H9 (cell line): ENCODE measurements around the gene SEC61B. TPM values are rescaled to one million over a fixed set of nuclear protein-coding genes. Genes with fewer than 3 reads are reported as not detected.

Source experiments
- DNase-seq: peaks from one replicate; pipeline ENCODE4 v3.0.0-alpha.2; 2017
- H2AFZ ChIP-seq: one replicate; pipeline ENCODE4 v1.6.1; 2013; ENCODE audit warnings: mild to moderate bottlenecking, low read length, control low read depth, moderate library complexity
- H2AK5ac ChIP-seq: 2 replicates; pipeline ENCODE4 v1.6.1; 2013; ENCODE audit warnings: low read length, control low read depth, mixed read lengths; ENCODE audit not compliant: insufficient read length
- H2BK120ac ChIP-seq: one replicate; pipeline ENCODE4 v1.6.1; 2013; ENCODE audit warnings: low read depth, mild to moderate bottlenecking, low read length, control low read depth, inconsistent platforms; ENCODE audit not compliant: poor library complexity, severe bottlenecking
- H2BK12ac ChIP-seq: 2 replicates; pipeline ENCODE4 v1.6.1; 2013; ENCODE audit warnings: low read length, control low read depth, mixed read lengths, low read depth; ENCODE audit not compliant: insufficient read length
- H2BK15ac ChIP-seq: 2 replicates; pipeline ENCODE4 v1.6.1; 2013; ENCODE audit warnings: low read depth, low read length, control low read depth
- H2BK20ac ChIP-seq: one replicate; pipeline ENCODE4 v1.6.1; 2013; ENCODE audit warnings: low read depth, mild to moderate bottlenecking, low read length, control low read depth, inconsistent platforms; ENCODE audit not compliant: poor library complexity, severe bottlenecking
- H2BK5ac ChIP-seq: 2 replicates; pipeline ENCODE4 v1.6.1; 2013; ENCODE audit warnings: low read length, control low read depth, mixed read lengths; ENCODE audit not compliant: insufficient read length
- H3K14ac ChIP-seq: 2 replicates; pipeline ENCODE4 v1.6.1; 2013; ENCODE audit warnings: low read length, control low read depth; ENCODE audit not compliant: insufficient read depth
- H3K18ac ChIP-seq: 2 replicates; pipeline ENCODE4 v1.6.1; 2013; ENCODE audit warnings: low read depth, mild to moderate bottlenecking, mixed read lengths, low read length, control low read depth; ENCODE audit not compliant: insufficient read length
- H3K23ac ChIP-seq: 2 replicates; pipeline ENCODE4 v1.6.1; 2013; ENCODE audit warnings: low read length, control low read depth, mixed read lengths, low read depth; ENCODE audit not compliant: insufficient read length
- H3K23me2 ChIP-seq: 2 replicates; pipeline ENCODE4 v1.6.1; 2013; ENCODE audit warnings: low read depth, mild to moderate bottlenecking, mixed read lengths, low read length, control low read depth; ENCODE audit not compliant: insufficient read length, poor library complexity, severe bottlenecking
- H3K27ac ChIP-seq: 2 replicates; pipeline ENCODE4 v1.5.1; 2013; ENCODE audit warnings: low read length, control low read depth, mixed read lengths, low read depth; ENCODE audit not compliant: insufficient read length
- H3K27me3 ChIP-seq: 2 replicates; pipeline ENCODE4 v1.6.1; 2013; ENCODE audit warnings: low read length, control low read depth, inconsistent platforms; ENCODE audit not compliant: insufficient read depth
- H3K4ac ChIP-seq: 2 replicates; pipeline ENCODE4 v1.6.1; 2013; ENCODE audit warnings: low read depth, mild to moderate bottlenecking, control low read depth, inconsistent platforms, low read length, moderate library complexity
- H3K4me1 ChIP-seq: 2 replicates; pipeline ENCODE4 v1.6.1; 2013; ENCODE audit warnings: low read length, control low read depth, inconsistent platforms; ENCODE audit not compliant: insufficient read depth
- H3K4me2 ChIP-seq: 2 replicates; pipeline ENCODE4 v1.6.1; 2013; ENCODE audit warnings: low read length, control low read depth, mixed read lengths; ENCODE audit not compliant: insufficient read length, insufficient read depth
- H3K56ac ChIP-seq: 2 replicates; pipeline ENCODE4 v1.6.1; 2013; ENCODE audit warnings: low read depth, mild to moderate bottlenecking, mixed read lengths, low read length, control low read depth; ENCODE audit not compliant: insufficient read length
- H3K79me1 ChIP-seq: 2 replicates; pipeline ENCODE4 v1.6.1; 2013; ENCODE audit warnings: low read depth, mild to moderate bottlenecking, moderate library complexity, low read length, control low read depth, inconsistent platforms; ENCODE audit not compliant: insufficient read depth, poor library complexity, severe bottlenecking
- H3K79me2 ChIP-seq: 2 replicates; pipeline ENCODE4 v1.6.1; 2013; ENCODE audit warnings: low read length, control low read depth, inconsistent platforms; ENCODE audit not compliant: insufficient read depth
- H3K9ac ChIP-seq: 2 replicates; pipeline ENCODE4 v1.6.1; 2013; ENCODE audit warnings: low read length, control low read depth, mixed read lengths; ENCODE audit not compliant: insufficient read length; ENCODE audit errors: extremely low read depth
- H3K9me3 ChIP-seq: one replicate; pipeline ENCODE4 v1.6.1; 2013; ENCODE audit warnings: low read depth, low read length, inconsistent platforms; ENCODE audit not compliant: control insufficient read depth
- H3T11ph ChIP-seq: one replicate; pipeline ENCODE4 v1.6.1; 2013; ENCODE audit warnings: mild to moderate bottlenecking, low read length, control low read depth, inconsistent platforms
- H4K20me1 ChIP-seq: one replicate; pipeline ENCODE4 v1.6.1; 2013; ENCODE audit not compliant: control insufficient read depth, insufficient read length, insufficient read depth
- H4K5ac ChIP-seq: 2 replicates; pipeline ENCODE4 v1.6.1; 2013; ENCODE audit warnings: low read depth, mild to moderate bottlenecking, mixed read lengths, low read length, control low read depth; ENCODE audit not compliant: insufficient read length
- H4K8ac ChIP-seq: replicated peaks from 2 replicates; pipeline ENCODE4 v1.6.1; 2013; ENCODE audit warnings: low read length, control low read depth, mixed read lengths, low read depth; ENCODE audit not compliant: insufficient read length
- H4K91ac ChIP-seq: 2 replicates; pipeline ENCODE4 v1.6.1; 2013; ENCODE audit warnings: low read depth, mild to moderate bottlenecking, moderate library complexity, mixed read lengths, low read length, control low read depth; ENCODE audit not compliant: insufficient read length
- H3K27ac Mint-ChIP-seq, 3 experiments: 2 replicates in 2 of 3; 3 replicates in 1 of 3; pipeline ENCODE4 v1.8.0; 2020 to 2021; ENCODE audit warnings: mixed read lengths in 3 of 3, mild to moderate bottlenecking in 1 of 3, moderate library complexity in 1 of 3
- H3K27me3 Mint-ChIP-seq: 2 replicates; pipeline ENCODE4 v1.8.0; 2021; ENCODE audit warnings: low read depth, mild to moderate bottlenecking, moderate library complexity, mixed read lengths
- H3K36me3 Mint-ChIP-seq, 3 experiments: 2 replicates in 2 of 3; 3 replicates in 1 of 3; pipeline ENCODE4 v1.8.0; 2020 to 2021; ENCODE audit warnings: low read depth in 3 of 3, mixed read lengths in 3 of 3; ENCODE audit not compliant: insufficient read depth in 1 of 3
- H3K4me1 Mint-ChIP-seq, 2 experiments: 2 replicates each; pipeline ENCODE4 v1.8.0; 2020; ENCODE audit warnings: mixed read lengths in 2 of 2
- H3K4me3 Mint-ChIP-seq, 2 experiments: 2 replicates in 1 of 2; 3 replicates in 1 of 2; pipeline ENCODE4 v1.8.0; 2020 to 2021; ENCODE audit warnings: mild to moderate bottlenecking in 2 of 2, mixed read lengths in 2 of 2, moderate library complexity in 1 of 2
- H3K9me3 Mint-ChIP-seq, 2 experiments: 2 replicates in 1 of 2; 3 replicates in 1 of 2; pipeline ENCODE4 v1.8.0; 2020; ENCODE audit warnings: mild to moderate bottlenecking in 2 of 2, mixed read lengths in 2 of 2, moderate library complexity in 1 of 2
- CTCF ChIP-seq: fragments of 200-600 bp; sonication (generic); conservative IDR thresholded peaks from 3 replicates; pipeline ENCODE4 v1.8.0; 2021; ENCODE audit warnings: antibody characterized with exemption, mild to moderate bottlenecking
- WGBS: extraction: QIAGEN DNeasy Blood & Tissue Kit; methylation state at CpG from one replicate; pipeline ENCODE4 v1.1.7; 2013; ENCODE audit warnings: missing lambda C conversion rate, low lambda C conversion rate, mixed read lengths; ENCODE audit not compliant: insufficient read length; ENCODE audit errors: extremely low coverage; 5-methylcytosine and 5-hydroxymethylcytosine counted together
- total RNA-seq: library from RNA; stranded (reverse); gene quantifications from 2 replicates; pipeline ENCODE4 v1.2.1, GENCODE V29; 2021

SEC61B gene
- total RNA-seq, 1 experiment from 2014 or later = 142 TPM

GRCh38 chr9:99190597-99191283 lies 31.3 kb upstream of the SEC61B start:
- Mint-ChIP-seq H3K27me3 (no peaks in the 10 kb centered on the region; the same call in 1 of the 2 replicates), H3K36me3 (no peaks in the 10 kb centered on the region; a peak in 1 of 7 replicates)
- no peak overlapping the region for H3T11ph ChIP-seq

More at GRCh38 chr9:99190597-99191283, 31.3 kb upstream of the SEC61B start:
- Mint-ChIP-seq H3K4me3 (no peak overlapping the region), H3K4me1 (peaks cover 5 to 7% of the 10 kb centered on the region in 2 experiments), H3K27ac (no peak overlapping the region; a peak in 1 of 7 replicates), H3K9me3 (peaks cover 0 to 2% of the 10 kb centered on the region in 2 experiments; a peak in 2 of 5 replicates)
- no peak overlapping the region for H2AK5ac ChIP-seq
- H3K56ac ChIP-seq = no peak overlapping the region
- H2BK12ac ChIP-seq = no peak overlapping the region
- H2BK15ac ChIP-seq = no peak overlapping the region
- H3K79me1 ChIP-seq = no peaks in the 10 kb centered on the region
- no peak overlapping the region for H3K23ac ChIP-seq
- no peak overlapping the region for H2BK20ac ChIP-seq
- H3K23me2 ChIP-seq = no peaks in the 10 kb centered on the region
- no peak overlapping the region for H2BK120ac ChIP-seq
- TF ChIP-seq CTCF = no peak
- H4K91ac ChIP-seq = no peak overlapping the region
- WGBS = no CpG with 5 or more reads among the region's 3 CpGs
- no peaks in the 10 kb centered on the region for H3K9me3 ChIP-seq
- H3K4ac ChIP-seq = no peak overlapping the region
- no peaks in the 10 kb centered on the region for H4K20me1 ChIP-seq
- H3K27ac ChIP-seq = no peak overlapping the region
- H4K5ac ChIP-seq = no peak overlapping the region
- no peak overlapping the region for H3K14ac ChIP-seq
- no peak overlapping the region for H2BK5ac ChIP-seq
- H3K9ac ChIP-seq = no peak overlapping the region
- no peaks in the 10 kb centered on the region for H3K4me1 ChIP-seq
- H3K18ac ChIP-seq = no peak overlapping the region
- H3K79me2 ChIP-seq = no peaks in the 10 kb centered on the region
- H3K27me3 ChIP-seq = no peaks in the 10 kb centered on the region; the same call in 1 of the 2 replicates
- no peak for DNase-seq
- no peak overlapping the region for H4K8ac ChIP-seq
- no peak overlapping the region for H2AFZ ChIP-seq
- H3K4me2 ChIP-seq = no peak overlapping the region
